GM23338 (cell line): Measurements from ENCODE around the gene B3GALT4. TPM values are rescaled to one million over a fixed set of nuclear protein-coding genes. Genes with fewer than 3 reads are reported as not detected.

Source experiments
- ATAC-seq: fragments of 200-7000 bp; cut with Tn5 transposase; 3 replicates; pipeline ENCODE4 v1.9.1; 2020
- DNase-seq: peaks from one replicate; pipeline ENCODE4 v3.0.0-alpha.2; 2015; ENCODE audit warnings: low spot score
- H2AFZ ChIP-seq: fragments of 200-600 bp; sonication (generic); 2 replicates; pipeline ENCODE4 v1.8.0; 2016; ENCODE audit warnings: antibody characterized with exemption, mild to moderate bottlenecking, moderate library complexity
- H3F3A ChIP-seq: fragments of 200-600 bp; sonication (generic); replicated peaks from 2 replicates; pipeline ENCODE4 v1.8.0; 2017; ENCODE audit warnings: antibody characterized with exemption, mixed run types, low read depth
- H3K27ac ChIP-seq: fragments of 200-600 bp; sonication (generic); 2 replicates; pipeline ENCODE4 v1.6.1; 2016; ENCODE audit warnings: low read depth
- H3K27me3 ChIP-seq: fragments of 200-600 bp; sonication (generic); 2 replicates; pipeline ENCODE4 v1.8.0; 2016; ENCODE audit warnings: mild to moderate bottlenecking, mixed run types, moderate library complexity; ENCODE audit not compliant: insufficient read depth
- H3K36me3 ChIP-seq: fragments of 200-600 bp; sonication (generic); 2 replicates; pipeline ENCODE4 v1.8.0; 2016; ENCODE audit warnings: mild to moderate bottlenecking; ENCODE audit not compliant: insufficient read depth
- H3K4me1 ChIP-seq: fragments of 200-600 bp; sonication (generic); 2 replicates; pipeline ENCODE4 v1.8.0; 2016; ENCODE audit warnings: mild to moderate bottlenecking, moderate library complexity; ENCODE audit not compliant: insufficient read depth
- H3K4me2 ChIP-seq: fragments of 200-600 bp; sonication (generic); 2 replicates; pipeline ENCODE4 v1.7.1; 2017; ENCODE audit warnings: mixed run types
- H3K4me3 ChIP-seq: fragments of 200-600 bp; sonication (generic); 2 replicates; pipeline ENCODE4 v1.6.1; 2016; ENCODE audit warnings: mixed run types
- H3K79me2 ChIP-seq: fragments of 200-600 bp; sonication (generic); replicated peaks from 2 replicates; pipeline ENCODE4 v1.8.0; 2017; ENCODE audit warnings: mild to moderate bottlenecking; ENCODE audit not compliant: insufficient read depth
- H3K9me2 ChIP-seq: fragments of 200-600 bp; sonication (generic); 2 replicates; pipeline ENCODE4 v1.8.0; 2017; ENCODE audit not compliant: insufficient read depth
- H4K20me1 ChIP-seq: fragments of 200-600 bp; sonication (generic); replicated peaks from 2 replicates; pipeline ENCODE4 v1.8.0; 2017; ENCODE audit warnings: mild to moderate bottlenecking; ENCODE audit not compliant: insufficient read depth
- H3K27ac Mint-ChIP-seq: 2 replicates; pipeline ENCODE4 v1.8.0; 2020; ENCODE audit warnings: inconsistent platforms, mild to moderate bottlenecking, moderate library complexity, mixed read lengths
- H3K27me3 Mint-ChIP-seq: 3 replicates; pipeline ENCODE4 v1.8.0; 2022; ENCODE audit warnings: low read depth, mild to moderate bottlenecking, moderate library complexity, mixed read lengths, inconsistent platforms; ENCODE audit not compliant: insufficient read depth, poor library complexity
- H3K36me3 Mint-ChIP-seq: 3 replicates; pipeline ENCODE4 v1.8.0; 2021; ENCODE audit warnings: low read depth, mild to moderate bottlenecking, inconsistent platforms, moderate library complexity, mixed read lengths
- H3K4me1 Mint-ChIP-seq: 3 replicates; pipeline ENCODE4 v1.8.0; 2020; ENCODE audit warnings: mild to moderate bottlenecking, inconsistent platforms, mixed read lengths
- H3K4me3 Mint-ChIP-seq: 3 replicates; pipeline ENCODE4 v1.8.0; 2021; ENCODE audit warnings: moderate library complexity, mild to moderate bottlenecking, inconsistent platforms, mixed read lengths
- H3K9me3 Mint-ChIP-seq: 3 replicates; pipeline ENCODE4 v1.8.0; 2020; ENCODE audit warnings: moderate library complexity, mild to moderate bottlenecking, inconsistent platforms, mixed read lengths
- CREB1 ChIP-seq: fragments of 250-450 bp; sonication (Bioruptor Pico); IDR thresholded peaks from 2 replicates; pipeline ENCODE4 v1.5.0; 2020; ENCODE audit warnings: low read depth, mild to moderate bottlenecking, moderate library complexity
- EZH2 ChIP-seq: fragments of 200-600 bp; sonication (generic); IDR thresholded peaks from one replicate; pipeline ENCODE4 v1.8.0; 2017; ENCODE audit warnings: antibody characterized with exemption, mild to moderate bottlenecking, low read depth; ENCODE audit not compliant: unreplicated experiment
- EZH2phosphoT487 ChIP-seq: fragments of 200-600 bp; sonication (generic); IDR thresholded peaks from one replicate; pipeline ENCODE4 v1.8.1; 2018; ENCODE audit warnings: antibody characterized with exemption; ENCODE audit not compliant: unreplicated experiment
- JUNB ChIP-seq: IDR thresholded peaks from one replicate; pipeline ENCODE4 v1.6.1; 2016; ENCODE audit warnings: antibody characterized with exemption; ENCODE audit not compliant: unreplicated experiment
- NANOG ChIP-seq: IDR thresholded peaks from 2 replicates; pipeline ENCODE4 v1.6.1; 2016; ENCODE audit warnings: antibody characterized with exemption, borderline replicate concordance
- POLR2AphosphoS5 ChIP-seq: IDR thresholded peaks from 2 replicates; pipeline ENCODE4 v1.6.1; 2016; ENCODE audit warnings: antibody characterized with exemption, low read depth
- REST ChIP-seq: IDR thresholded peaks from one replicate; pipeline ENCODE4 v1.6.1; 2018; ENCODE audit warnings: antibody characterized with exemption; ENCODE audit not compliant: unreplicated experiment
- STAT1 ChIP-seq: IDR thresholded peaks from one replicate; pipeline ENCODE4 v1.6.1; 2016; ENCODE audit warnings: antibody characterized with exemption; ENCODE audit not compliant: unreplicated experiment
- ZNF114 ChIP-seq: fragments of 250-450 bp; sonication (Bioruptor Pico); IDR thresholded peaks from 2 replicates; pipeline ENCODE4 v1.5.0; 2020; ENCODE audit warnings: mild to moderate bottlenecking, moderate library complexity
- ZNF331 ChIP-seq: fragments of 250-450 bp; sonication (Bioruptor Pico); IDR thresholded peaks from 2 replicates; pipeline ENCODE4 v1.5.0; 2020; ENCODE audit warnings: low read depth, mild to moderate bottlenecking, moderate library complexity
- polyA plus RNA-seq: library from polyadenylated mRNA; unstranded; fragments of >200 nt; fragmentation: Nextera tagmentation; extraction: Ambion mirVana; gene quantifications from 2 replicates; pipeline ENCODE4 v1.2.1, GENCODE V29; 2016
- total RNA-seq: library from RNA; depleted of rRNA; stranded (reverse); fragments of >200 nt; shearing (Covaris generic); gene quantifications from 2 replicates; pipeline ENCODE4 v1.2.3, GENCODE V29; 2014
- TF ChIP-seq, protein P1 (sequence below), 2 experiments: fragments of 200-600 bp in 1 of 2; sonication (generic) in 1 of 2; conservative IDR thresholded peaks; 2 replicates each; pipeline versions ENCODE4 v1.5.1 to v1.6.1; 2016 to 2017; ENCODE audit warnings: antibody characterized with exemption in 2 of 2, low read depth in 2 of 2, mild to moderate bottlenecking in 2 of 2, moderate library complexity in 1 of 2
- TF ChIP-seq, protein P2 (sequence below): IDR thresholded peaks from 2 replicates; pipeline ENCODE4 v1.6.1; 2016; ENCODE audit warnings: antibody characterized with exemption

B3GALT4 gene
- total and polyA plus RNA-seq, 2 experiments from 2014 or later, result 1.3 to 2.3 TPM

DNA sequence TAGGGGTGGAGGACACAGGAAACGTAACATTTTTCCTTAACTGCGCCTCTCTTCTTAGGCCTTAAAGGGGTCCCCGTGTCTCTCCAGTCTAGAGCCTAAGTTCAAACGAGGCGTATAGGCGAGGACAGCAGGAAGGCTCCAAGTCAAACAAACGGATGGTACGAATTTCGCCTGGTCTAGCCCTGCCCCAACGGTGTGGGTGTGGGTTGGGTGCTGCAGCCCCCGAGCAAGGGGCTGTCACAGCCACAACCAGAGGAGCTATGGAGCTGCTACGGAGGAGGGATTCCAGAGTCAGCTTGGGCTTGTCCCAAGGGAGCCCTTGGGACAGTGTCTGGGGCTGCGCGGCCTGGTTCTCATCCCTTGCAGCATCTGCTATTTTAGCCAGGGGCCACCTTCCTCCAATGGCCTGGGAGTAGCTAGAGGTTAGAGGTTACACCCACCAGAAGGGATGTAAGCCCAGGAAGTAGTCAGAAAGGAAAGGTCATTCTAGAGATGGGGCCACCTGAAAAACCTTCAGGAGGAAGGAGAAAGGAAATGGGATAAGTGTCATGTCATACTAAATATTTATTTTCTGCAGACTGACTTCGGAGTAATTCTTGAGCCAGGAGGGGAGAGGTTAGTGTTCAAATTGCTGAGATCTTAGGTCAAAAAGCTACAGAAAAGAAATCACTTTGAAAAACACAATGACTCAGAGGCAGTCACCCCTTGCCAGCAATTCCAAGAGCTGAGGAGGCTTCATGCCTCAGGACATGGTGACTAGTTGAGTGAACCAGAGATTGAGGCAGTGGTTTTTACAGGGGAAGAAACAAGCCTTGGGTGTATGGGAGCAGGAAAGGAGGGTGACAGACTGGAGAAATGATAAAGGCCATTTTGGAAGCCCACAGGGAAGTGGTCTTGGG, 26.9 kb upstream of the B3GALT4 start (continued):
- TF ChIP-seq REST (no peak), ZNF331 (CRISPR knock-in tag) (no peak), EZH2 (no peak), NANOG (no peak), JUNB (no peak), ZNF114 (no peak), POLR2AphosphoS5 (no peak)
- TF ChIP-seq, protein P1, sequence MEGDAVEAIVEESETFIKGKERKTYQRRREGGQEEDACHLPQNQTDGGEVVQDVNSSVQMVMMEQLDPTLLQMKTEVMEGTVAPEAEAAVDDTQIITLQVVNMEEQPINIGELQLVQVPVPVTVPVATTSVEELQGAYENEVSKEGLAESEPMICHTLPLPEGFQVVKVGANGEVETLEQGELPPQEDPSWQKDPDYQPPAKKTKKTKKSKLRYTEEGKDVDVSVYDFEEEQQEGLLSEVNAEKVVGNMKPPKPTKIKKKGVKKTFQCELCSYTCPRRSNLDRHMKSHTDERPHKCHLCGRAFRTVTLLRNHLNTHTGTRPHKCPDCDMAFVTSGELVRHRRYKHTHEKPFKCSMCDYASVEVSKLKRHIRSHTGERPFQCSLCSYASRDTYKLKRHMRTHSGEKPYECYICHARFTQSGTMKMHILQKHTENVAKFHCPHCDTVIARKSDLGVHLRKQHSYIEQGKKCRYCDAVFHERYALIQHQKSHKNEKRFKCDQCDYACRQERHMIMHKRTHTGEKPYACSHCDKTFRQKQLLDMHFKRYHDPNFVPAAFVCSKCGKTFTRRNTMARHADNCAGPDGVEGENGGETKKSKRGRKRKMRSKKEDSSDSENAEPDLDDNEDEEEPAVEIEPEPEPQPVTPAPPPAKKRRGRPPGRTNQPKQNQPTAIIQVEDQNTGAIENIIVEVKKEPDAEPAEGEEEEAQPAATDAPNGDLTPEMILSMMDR (conservative IDR thresholded peaks at IDR 0.05; ENCODE audit: low read depth in 2 of 2), result no peak
- TF ChIP-seq, protein P2, sequence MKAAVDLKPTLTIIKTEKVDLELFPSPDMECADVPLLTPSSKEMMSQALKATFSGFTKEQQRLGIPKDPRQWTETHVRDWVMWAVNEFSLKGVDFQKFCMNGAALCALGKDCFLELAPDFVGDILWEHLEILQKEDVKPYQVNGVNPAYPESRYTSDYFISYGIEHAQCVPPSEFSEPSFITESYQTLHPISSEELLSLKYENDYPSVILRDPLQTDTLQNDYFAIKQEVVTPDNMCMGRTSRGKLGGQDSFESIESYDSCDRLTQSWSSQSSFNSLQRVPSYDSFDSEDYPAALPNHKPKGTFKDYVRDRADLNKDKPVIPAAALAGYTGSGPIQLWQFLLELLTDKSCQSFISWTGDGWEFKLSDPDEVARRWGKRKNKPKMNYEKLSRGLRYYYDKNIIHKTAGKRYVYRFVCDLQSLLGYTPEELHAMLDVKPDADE, result no peak

DNA sequence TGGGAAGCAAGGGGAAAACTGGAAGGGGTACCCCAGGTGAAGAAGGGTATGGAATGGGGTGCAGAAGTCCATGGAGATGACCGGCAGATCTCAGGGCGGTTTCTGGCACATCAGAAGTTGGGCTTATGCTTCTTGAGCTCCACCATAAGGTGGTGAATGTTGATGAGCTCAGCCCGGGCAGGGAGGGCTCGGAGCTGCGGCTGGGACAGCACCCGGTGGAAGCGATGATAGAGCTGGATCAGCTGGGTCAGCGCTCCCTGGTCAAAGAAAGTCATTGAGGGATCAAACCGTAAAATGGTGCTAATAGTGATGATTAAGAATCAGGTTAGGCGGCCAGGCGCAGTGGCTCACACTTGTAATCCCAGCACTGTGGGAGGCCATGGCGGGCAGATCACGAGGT, 26.2 kb upstream of the B3GALT4 start:
- no peak overlapping the region for H3K4me2 ChIP-seq
- peak overlapping the region; percentile 82; the same call in 2 of the 3 replicates for H3K4me3 Mint-ChIP-seq
- no peak overlapping the region for H3K4me3 ChIP-seq
- TF ChIP-seq EZH2 (no peak), NANOG (no peak), CREB1 (CRISPR knock-in tag) (no peak), ZNF114 (no peak), POLR2AphosphoS5 (no peak), STAT1 (no peak), REST (no peak), ZNF331 (CRISPR knock-in tag) (no peak), JUNB (no peak), EZH2phosphoT487 (no peak)
- TF ChIP-seq, protein P1 (conservative IDR thresholded peaks at IDR 0.05; ENCODE audit: low read depth in 2 of 2), result no peak

More for the DNA sequence above, 26.2 kb upstream of the B3GALT4 start:
- peaks cover 10% of the 10 kb centered on the region; the same call in 1 of the 2 replicates for H3F3A ChIP-seq
- Mint-ChIP-seq H3K27me3 (peaks cover 15% of the 10 kb centered on the region), H3K27ac (no peak overlapping the region; the same call in 1 of the 2 replicates), H3K4me1 (peaks cover 19% of the 10 kb centered on the region), H3K9me3 (no peaks in the 10 kb centered on the region), H3K36me3 (peaks cover 20% of the 10 kb centered on the region)
- no peak overlapping the region for H3K27ac ChIP-seq
- no peaks in the 10 kb centered on the region for H4K20me1 ChIP-seq
- ATAC-seq (no peak), DNase-seq (no peak)
- peaks cover 12% of the 10 kb centered on the region for H3K4me1 ChIP-seq
- no peaks in the 10 kb centered on the region for H3K9me2 ChIP-seq
- H3K36me3 ChIP-seq, result no peaks in the 10 kb centered on the region
- H3K27me3 ChIP-seq, result peaks cover 31% of the 10 kb centered on the region
- H3K79me2 ChIP-seq, result no peaks in the 10 kb centered on the region
- no peak overlapping the region for H2AFZ ChIP-seq
